Activated T-cell treated with anti-CD3 and anti-CD28 coated beads, Interleukin-2, amount 50 U/mL, for 4 hours (primary cell): ENCODE data around the gene GRIA1. TPM values are rescaled to one million over a fixed set of nuclear protein-coding genes. Genes with fewer than 3 reads are reported as not detected.
"Not testable (repeated sequence)": the region's sequence is repeated elsewhere in the genome, so short reads cannot be mapped to it uniquely, and the experiment has no call there.

ENCODE experiments used
- ATAC-seq, 2 donors: fragments of 200-7000 bp; cut with Tn5 transposase; one replicate each; pipeline ENCODE4 v1.10.0; 2021
- DNase-seq: peaks from one replicate; pipeline ENCODE4 v3.0.0-alpha.2; 2020
- H3K27me3 Mint-ChIP-seq: one replicate; pipeline ENCODE4 v1.8.0; 2021; ENCODE audit warnings: low read depth, mixed read lengths
- H3K36me3 Mint-ChIP-seq: one replicate; pipeline ENCODE4 v1.8.0; 2022; ENCODE audit warnings: mixed read lengths; ENCODE audit not compliant: insufficient read depth
- H3K4me1 Mint-ChIP-seq: one replicate; pipeline ENCODE4 v1.8.0; 2021; ENCODE audit warnings: low read depth, mixed read lengths
- H3K4me3 Mint-ChIP-seq: one replicate; pipeline ENCODE4 v1.8.0; 2021; ENCODE audit warnings: mild to moderate bottlenecking, moderate library complexity, mixed read lengths
- H3K9me3 Mint-ChIP-seq: one replicate; pipeline ENCODE4 v1.8.0; 2021; ENCODE audit warnings: mixed read lengths
- total RNA-seq, 3 donors: library from RNA; stranded (reverse); gene quantifications; one replicate each; pipeline ENCODE4 v1.2.1, GENCODE V29; 2021

Gene GRIA1
- total RNA-seq, 3 donors from 2014 or later = not detected

DNA sequence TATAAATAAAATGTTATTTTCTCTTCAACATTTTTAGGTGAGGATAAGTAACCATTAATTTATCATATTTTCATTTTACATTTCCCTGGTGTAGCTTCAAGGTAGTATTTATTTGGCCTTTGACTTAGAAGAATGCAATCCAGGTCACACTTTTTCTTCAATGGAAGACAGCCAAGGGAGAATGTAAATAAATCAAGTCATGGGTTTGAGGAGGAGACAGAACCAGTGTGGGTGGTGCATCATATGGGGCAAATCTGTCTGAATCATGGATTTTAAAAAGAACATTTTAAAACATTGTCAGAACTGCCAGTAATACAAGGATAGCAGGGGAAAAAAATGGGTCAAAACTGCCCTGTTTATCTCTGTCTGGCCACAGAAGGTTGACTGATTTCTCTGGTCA is 318.7 kb downstream of the GRIA1 start:
- H3K9me3 Mint-ChIP-seq = peaks cover 4% of the 10 kb centered on the region
- ATAC-seq (no peak), DNase-seq (no peak)
- no peak overlapping the region for H3K4me3 Mint-ChIP-seq
- H3K4me1 Mint-ChIP-seq = no peaks in the 10 kb centered on the region
- no peaks in the 10 kb centered on the region for H3K36me3 Mint-ChIP-seq
- peaks cover 1% of the 10 kb centered on the region for H3K27me3 Mint-ChIP-seq

- no peaks in the 10 kb centered on the region for H3K27me3 Mint-ChIP-seq
- no peak overlapping the region for H3K4me3 Mint-ChIP-seq
- H3K36me3 Mint-ChIP-seq = no peaks in the 10 kb centered on the region
- ATAC-seq (no peak), DNase-seq (no peak)
- H3K9me3 Mint-ChIP-seq = peaks cover 4% of the 10 kb centered on the region
- H3K4me1 Mint-ChIP-seq = no peaks in the 10 kb centered on the region
These were observed 323.4 kb downstream of the GRIA1 start for GRCh38 chr5:153813901-153814300.

DNA sequence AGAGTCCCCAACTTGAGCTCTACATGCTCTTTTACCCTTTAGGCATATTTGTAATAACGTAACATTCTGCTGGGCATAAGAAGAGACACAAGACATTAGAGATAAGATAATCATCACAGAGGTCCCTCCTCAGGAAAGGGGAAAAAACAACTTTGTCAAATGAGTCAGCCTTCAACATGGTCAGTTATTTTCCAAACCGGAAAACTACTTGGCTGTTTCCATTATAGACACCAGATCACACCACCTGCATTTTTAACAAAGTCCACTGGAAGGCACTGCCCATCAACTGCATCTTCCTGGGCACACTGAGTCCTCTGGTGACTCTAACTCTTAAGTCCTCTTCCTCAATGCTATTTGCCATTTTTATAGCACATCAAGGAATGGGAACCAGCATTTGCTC is 326.4 kb downstream of the GRIA1 start:
- H3K36me3 Mint-ChIP-seq = no peaks in the 10 kb centered on the region
- no peak for ATAC-seq
- no peak overlapping the region for H3K4me3 Mint-ChIP-seq
- no peaks in the 10 kb centered on the region for H3K27me3 Mint-ChIP-seq
- DNase-seq = no peak
- no peaks in the 10 kb centered on the region for H3K4me1 Mint-ChIP-seq
- H3K9me3 Mint-ChIP-seq = no peaks in the 10 kb centered on the region

- ATAC-seq (no peak), DNase-seq (no peak)
- no peaks in the 10 kb centered on the region for H3K9me3 Mint-ChIP-seq
- H3K4me3 Mint-ChIP-seq = no peak overlapping the region
- H3K27me3 Mint-ChIP-seq = no peaks in the 10 kb centered on the region
- no peaks in the 10 kb centered on the region for H3K4me1 Mint-ChIP-seq
- H3K36me3 Mint-ChIP-seq = no peaks in the 10 kb centered on the region
These were observed 328.2 kb downstream of the GRIA1 start for GRCh38 chr5:153818626-153819025.

GRCh38 chr5:153823036-153823435 is 332.6 kb downstream of the GRIA1 start:
- no peaks in the 10 kb centered on the region for H3K9me3 Mint-ChIP-seq
- no peaks in the 10 kb centered on the region for H3K36me3 Mint-ChIP-seq

DNA sequence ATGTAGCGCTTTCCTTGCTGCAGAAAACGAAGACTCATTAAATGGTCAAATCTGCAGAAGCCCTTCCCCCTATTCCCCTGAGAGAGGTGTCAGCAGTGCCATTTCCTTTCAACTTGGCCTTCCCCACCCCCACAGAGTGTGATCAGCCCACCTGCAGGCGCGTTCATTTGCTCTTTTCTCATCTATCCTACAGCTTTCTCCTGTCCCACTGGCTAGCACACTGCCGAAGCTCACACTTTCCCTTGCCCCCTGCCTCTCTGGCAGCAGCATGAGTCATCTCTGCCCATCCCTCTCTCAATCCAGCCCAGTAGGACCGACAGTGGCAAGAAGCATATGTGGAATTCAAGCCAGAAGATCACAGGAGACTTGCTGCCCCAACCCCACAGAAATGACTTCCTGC is 334.4 kb downstream of the GRIA1 start:
- Mint-ChIP-seq H3K36me3 (no peaks in the 10 kb centered on the region), H3K9me3 (peaks cover 9% of the 10 kb centered on the region), H3K4me1 (no peaks in the 10 kb centered on the region), H3K4me3 (no peak overlapping the region), H3K27me3 (peaks cover 2% of the 10 kb centered on the region)
- ATAC-seq = no peak
- DNase-seq = no peak

More at GRCh38 chr5:153823036-153823435, 332.6 kb downstream of the GRIA1 start:
- Mint-ChIP-seq H3K4me1 (no peaks in the 10 kb centered on the region), H3K27me3 (peaks cover 2% of the 10 kb centered on the region), H3K4me3 (no peak overlapping the region)
- DNase-seq = no peak
- ATAC-seq = no peak

DNA sequence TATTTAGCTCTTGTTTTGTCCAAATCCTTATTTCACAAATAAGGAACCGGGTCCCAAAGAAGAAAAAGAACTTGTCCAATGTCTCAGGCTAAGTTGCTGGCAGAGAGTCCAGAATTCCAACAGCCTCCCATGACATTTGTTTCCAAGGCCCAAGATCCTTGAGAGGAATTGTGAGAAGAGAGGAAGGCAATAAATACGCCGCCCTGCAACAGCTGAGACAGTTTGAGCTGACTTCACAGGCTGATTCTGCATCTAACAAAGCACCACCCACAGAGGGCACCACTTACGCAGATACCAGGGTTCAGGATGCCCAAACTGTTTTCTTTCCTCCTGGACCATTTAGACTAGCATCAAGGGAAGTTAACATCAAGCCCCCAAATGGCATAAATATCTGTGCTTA is 336.9 kb downstream of the GRIA1 start:
- no peaks in the 10 kb centered on the region for H3K36me3 Mint-ChIP-seq
- H3K9me3 Mint-ChIP-seq = peaks cover 9% of the 10 kb centered on the region

DNA sequence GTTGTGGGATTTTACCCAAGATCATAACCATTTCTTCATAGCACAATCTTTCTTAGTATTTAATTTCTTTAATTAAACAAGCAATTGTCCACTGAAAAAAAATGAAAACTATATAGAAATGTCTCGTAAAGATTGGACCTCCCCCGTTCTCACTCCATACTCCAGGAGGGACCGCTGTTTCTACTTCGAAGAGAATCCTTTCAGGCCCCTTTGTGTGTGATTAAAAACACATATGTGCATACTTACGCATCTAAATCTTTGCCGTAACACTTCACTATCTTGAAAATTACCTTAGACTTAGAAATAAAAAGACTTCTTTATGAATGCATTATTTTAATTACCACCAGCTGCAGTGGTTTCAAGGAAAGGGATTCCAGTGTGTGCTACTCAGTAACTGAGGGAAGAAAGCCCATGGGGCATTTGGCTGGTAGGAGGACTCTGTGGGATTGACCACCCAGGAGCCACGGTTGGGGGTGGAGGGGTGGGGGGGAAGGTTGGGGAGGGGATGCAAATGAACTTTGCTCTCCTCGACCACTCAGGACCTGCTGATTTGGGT is 339.1 kb downstream of the GRIA1 start:
- H3K4me3 Mint-ChIP-seq = no peak overlapping the region
- H3K4me1 Mint-ChIP-seq = no peaks in the 10 kb centered on the region
- ATAC-seq (no peak), DNase-seq (no peak)
- peaks cover 7% of the 10 kb centered on the region for H3K27me3 Mint-ChIP-seq
- H3K36me3 Mint-ChIP-seq = no peaks in the 10 kb centered on the region
- H3K9me3 Mint-ChIP-seq = peaks cover 9% of the 10 kb centered on the region

More for the DNA sequence above, 336.9 kb downstream of the GRIA1 start:
- Mint-ChIP-seq H3K4me1 (no peaks in the 10 kb centered on the region), H3K4me3 (no peak overlapping the region), H3K27me3 (peaks cover 4% of the 10 kb centered on the region)
- no peak for DNase-seq
- ATAC-seq = no peak

DNA sequence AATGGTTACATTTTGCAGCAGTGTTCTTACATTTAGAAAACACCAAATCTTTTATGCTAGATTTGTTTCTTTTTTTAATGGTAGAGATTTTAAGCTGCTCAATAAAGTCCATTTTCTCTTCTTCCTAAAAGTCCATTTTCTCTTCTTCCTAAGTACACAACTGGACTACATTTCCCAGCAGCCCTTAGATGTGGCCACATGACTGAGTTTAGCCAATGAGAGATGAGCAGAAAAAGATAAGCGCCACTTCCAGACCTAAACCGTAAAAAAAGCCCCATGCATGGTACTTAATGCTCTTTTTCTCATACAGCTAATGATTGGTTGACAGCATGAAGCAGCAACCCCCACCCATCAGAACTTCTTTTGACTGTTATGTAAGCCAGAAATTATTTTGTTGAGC is 341.5 kb downstream of the GRIA1 start:
- Mint-ChIP-seq H3K9me3 (peaks cover 9% of the 10 kb centered on the region), H3K27me3 (peaks cover 6% of the 10 kb centered on the region), H3K4me3 (no peak overlapping the region), H3K4me1 (no peaks in the 10 kb centered on the region), H3K36me3 (no peaks in the 10 kb centered on the region)
- DNase-seq (no peak), ATAC-seq (no peak)

DNA sequence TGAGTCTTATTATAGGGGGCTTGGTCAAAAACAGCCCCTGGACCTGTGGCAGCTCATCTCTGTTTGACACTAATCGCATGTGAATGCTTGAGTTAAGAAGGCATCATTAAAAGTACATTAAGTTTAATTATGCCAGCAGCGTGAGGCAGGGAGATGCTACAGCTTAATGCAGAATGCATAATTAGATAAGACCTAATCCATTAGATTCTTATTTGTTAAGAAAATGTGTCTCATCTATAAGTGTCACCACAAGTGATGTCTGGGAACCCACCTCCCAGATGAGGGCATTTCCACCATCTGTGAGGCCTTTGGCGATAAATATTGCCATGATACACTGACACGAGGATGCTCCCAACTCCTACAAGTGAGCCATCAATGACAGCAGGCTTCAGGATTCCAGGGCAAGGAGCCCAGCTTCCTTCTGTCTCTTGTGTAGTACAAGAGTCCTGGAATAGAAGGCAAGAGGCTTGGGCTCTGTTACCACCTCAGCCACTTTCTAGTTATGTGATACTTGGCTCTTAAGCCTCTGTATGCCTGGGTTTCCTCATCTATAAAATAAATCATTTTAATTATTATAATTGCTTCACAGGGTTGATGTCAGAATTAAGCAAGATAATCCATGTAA is 345.5 kb downstream of the GRIA1 start:
- ATAC-seq (no peak), DNase-seq (no peak)
- Mint-ChIP-seq H3K36me3 (no peaks in the 10 kb centered on the region), H3K27me3 (peaks cover 4% of the 10 kb centered on the region), H3K9me3 (no peaks in the 10 kb centered on the region), H3K4me1 (no peaks in the 10 kb centered on the region), H3K4me3 (no peak overlapping the region)

- DNase-seq, H3K4me1 Mint-ChIP-seq, H3K27me3 Mint-ChIP-seq, H3K4me3 Mint-ChIP-seq, ATAC-seq, H3K36me3 Mint-ChIP-seq: not testable (repeated sequence)
- H3K9me3 Mint-ChIP-seq = peaks cover 12% of the 10 kb centered on the region
These were observed 359.0 kb downstream of the GRIA1 start for GRCh38 chr5:153849303-153850113.

DNA sequence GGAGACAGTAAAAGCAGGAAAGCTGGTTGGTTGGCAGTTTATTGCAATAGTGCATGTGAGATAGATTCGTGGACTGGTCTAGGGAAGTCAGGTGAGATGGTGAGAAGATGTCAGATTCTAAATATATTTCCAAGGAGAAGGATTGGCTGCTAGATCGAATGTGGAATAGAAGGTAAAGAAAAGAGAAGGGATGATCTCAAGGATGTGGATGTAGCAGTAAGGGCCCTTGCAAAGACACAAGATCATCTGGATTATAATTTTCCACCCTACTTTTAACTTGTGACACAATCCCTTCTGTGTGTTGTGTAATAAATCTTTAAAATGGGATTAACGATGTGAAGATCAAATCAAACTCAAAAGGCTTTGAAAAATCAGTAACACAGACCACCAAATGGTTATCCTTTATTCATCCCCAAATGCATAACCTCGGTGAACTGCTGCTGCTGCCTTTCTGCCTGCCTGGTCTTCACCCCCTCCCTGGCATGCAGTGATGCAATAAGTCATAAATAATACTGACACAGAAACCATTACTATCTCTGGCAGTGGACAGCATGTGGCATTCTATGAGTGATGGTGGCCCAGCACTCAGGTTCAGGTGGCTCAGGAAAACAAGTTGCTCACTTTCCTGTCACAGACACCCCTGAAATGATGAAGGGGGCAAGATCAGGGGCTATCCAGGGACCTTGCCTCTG is 369.9 kb downstream of the GRIA1 start:
- no peak overlapping the region for H3K4me3 Mint-ChIP-seq
- no peaks in the 10 kb centered on the region for H3K4me1 Mint-ChIP-seq
- no peaks in the 10 kb centered on the region for H3K36me3 Mint-ChIP-seq
- DNase-seq = no peak
- H3K27me3 Mint-ChIP-seq = peaks cover 3% of the 10 kb centered on the region
- ATAC-seq = no peak
- H3K9me3 Mint-ChIP-seq = no peaks in the 10 kb centered on the region

GRCh38 chr5:153862906-153863305 is 372.4 kb downstream of the GRIA1 start:
- not testable (repeated sequence) for H3K27me3 Mint-ChIP-seq, H3K9me3 Mint-ChIP-seq, H3K36me3 Mint-ChIP-seq, H3K4me3 Mint-ChIP-seq, ATAC-seq, H3K4me1 Mint-ChIP-seq, DNase-seq
